GM10266 (cell line): ENCODE data around the gene RAB12.

Experiments used
- DNase-seq: peaks from one replicate; pipeline ENCODE4 v3.0.0; 2012; ENCODE audit errors: extremely low spot score
- CTCF ChIP-seq: IDR thresholded peaks from 2 replicates; pipeline ENCODE4 v1.5.1; 2012; ENCODE audit warnings: mild to moderate bottlenecking, low read depth; ENCODE audit not compliant: control insufficient read depth, insufficient read depth; ENCODE audit errors: missing control alignments

Gene RAB12

GRCh38 chr18:8688216-8688800 lies 79.1 kb downstream of the RAB12 start:
- DNase-seq = no peak
- TF ChIP-seq CTCF = no peak

- no peak for DNase-seq
- TF ChIP-seq CTCF = no peak
Observed at GRCh38 chr18:8688816-8689215, 79.6 kb downstream of the RAB12 start.
